ENCODE results near the gene MORN1.

MORN1 gene

DNA sequence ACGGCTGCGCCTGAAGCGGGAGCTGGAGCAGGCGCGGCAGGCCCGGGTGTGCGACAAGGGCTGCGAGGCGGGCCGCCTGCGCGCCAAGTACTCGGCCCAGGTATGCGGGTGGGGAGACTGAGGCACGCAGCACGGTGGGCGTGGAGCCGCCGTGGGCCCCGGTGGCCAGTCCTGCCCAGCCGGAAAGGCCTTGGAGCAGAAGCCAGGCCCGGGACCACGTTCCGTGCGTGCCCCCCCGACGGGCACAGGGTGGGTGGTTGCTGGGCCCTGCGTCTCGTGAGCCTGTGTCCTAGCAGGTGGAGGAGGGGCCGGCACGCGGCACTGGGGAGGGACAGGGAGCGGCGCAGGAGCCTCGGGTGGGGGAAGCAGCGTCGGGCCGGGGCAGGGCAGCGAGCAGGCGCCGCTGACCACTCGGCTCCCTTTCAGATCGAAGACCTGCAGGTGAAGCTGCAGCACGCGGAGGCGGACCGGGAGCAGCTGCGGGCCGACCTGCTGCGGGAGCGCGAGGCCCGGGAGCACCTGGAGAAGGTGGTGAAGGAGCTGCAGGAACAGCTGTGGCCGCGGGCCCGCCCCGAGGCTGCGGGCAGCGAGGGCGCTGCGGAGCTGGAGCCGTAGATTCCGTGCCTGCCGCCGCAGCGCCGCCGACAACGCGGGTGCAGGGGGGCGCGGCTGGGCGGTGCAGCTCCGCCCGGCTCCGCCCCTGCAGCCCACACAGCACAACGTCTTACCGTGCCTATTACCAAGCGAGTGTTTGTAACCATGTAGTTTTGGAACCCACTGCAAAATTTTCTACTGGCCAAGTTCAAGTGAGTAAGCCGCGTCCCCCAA, 85.0 kb downstream of the MORN1 start:
- H3K36me3 ChIP-seq (replicated peaks; ENCODE audit: low read depth, low read length): peaks cover 4% of the 10 kb centered on the region
- no peak for TF ChIP-seq EZH2phosphoT487 (IDR thresholded peaks at IDR 0.05; ENCODE audit: low read depth)
- TF ChIP-seq, protein P1, sequence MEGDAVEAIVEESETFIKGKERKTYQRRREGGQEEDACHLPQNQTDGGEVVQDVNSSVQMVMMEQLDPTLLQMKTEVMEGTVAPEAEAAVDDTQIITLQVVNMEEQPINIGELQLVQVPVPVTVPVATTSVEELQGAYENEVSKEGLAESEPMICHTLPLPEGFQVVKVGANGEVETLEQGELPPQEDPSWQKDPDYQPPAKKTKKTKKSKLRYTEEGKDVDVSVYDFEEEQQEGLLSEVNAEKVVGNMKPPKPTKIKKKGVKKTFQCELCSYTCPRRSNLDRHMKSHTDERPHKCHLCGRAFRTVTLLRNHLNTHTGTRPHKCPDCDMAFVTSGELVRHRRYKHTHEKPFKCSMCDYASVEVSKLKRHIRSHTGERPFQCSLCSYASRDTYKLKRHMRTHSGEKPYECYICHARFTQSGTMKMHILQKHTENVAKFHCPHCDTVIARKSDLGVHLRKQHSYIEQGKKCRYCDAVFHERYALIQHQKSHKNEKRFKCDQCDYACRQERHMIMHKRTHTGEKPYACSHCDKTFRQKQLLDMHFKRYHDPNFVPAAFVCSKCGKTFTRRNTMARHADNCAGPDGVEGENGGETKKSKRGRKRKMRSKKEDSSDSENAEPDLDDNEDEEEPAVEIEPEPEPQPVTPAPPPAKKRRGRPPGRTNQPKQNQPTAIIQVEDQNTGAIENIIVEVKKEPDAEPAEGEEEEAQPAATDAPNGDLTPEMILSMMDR (IDR thresholded peaks at IDR 0.05; ENCODE audit: low read depth, low read length): no peak
- peaks cover 8% of the 10 kb centered on the region for H3K4me1 ChIP-seq (ENCODE audit: low read length)
- H3K27me3 ChIP-seq (ENCODE audit: low read depth, low read length): no peaks in the 10 kb centered on the region
- no peak overlapping the region for H3K4me2 ChIP-seq (ENCODE audit: low read length)
- no peak overlapping the region for H2AFZ ChIP-seq (ENCODE audit: low read depth, low read length)
- H3K79me2 ChIP-seq (ENCODE audit: low read length): peaks cover 15% of the 10 kb centered on the region
- no peak overlapping the region for H3K4me3 ChIP-seq (ENCODE audit: low read length)
- H3K27ac ChIP-seq (ENCODE audit: low read length): no peak overlapping the region
- no peaks in the 10 kb centered on the region for H3K9me3 ChIP-seq (ENCODE audit: insufficient read depth, low read length)
- H3K9ac ChIP-seq (ENCODE audit: low read length): no peak overlapping the region
- 0 out of 2 replicates have a peak, but pooled peaks cover 4% of the 10 kb centered on the region for H4K20me1 ChIP-seq (ENCODE audit: insufficient read depth, low read length)

DNA sequence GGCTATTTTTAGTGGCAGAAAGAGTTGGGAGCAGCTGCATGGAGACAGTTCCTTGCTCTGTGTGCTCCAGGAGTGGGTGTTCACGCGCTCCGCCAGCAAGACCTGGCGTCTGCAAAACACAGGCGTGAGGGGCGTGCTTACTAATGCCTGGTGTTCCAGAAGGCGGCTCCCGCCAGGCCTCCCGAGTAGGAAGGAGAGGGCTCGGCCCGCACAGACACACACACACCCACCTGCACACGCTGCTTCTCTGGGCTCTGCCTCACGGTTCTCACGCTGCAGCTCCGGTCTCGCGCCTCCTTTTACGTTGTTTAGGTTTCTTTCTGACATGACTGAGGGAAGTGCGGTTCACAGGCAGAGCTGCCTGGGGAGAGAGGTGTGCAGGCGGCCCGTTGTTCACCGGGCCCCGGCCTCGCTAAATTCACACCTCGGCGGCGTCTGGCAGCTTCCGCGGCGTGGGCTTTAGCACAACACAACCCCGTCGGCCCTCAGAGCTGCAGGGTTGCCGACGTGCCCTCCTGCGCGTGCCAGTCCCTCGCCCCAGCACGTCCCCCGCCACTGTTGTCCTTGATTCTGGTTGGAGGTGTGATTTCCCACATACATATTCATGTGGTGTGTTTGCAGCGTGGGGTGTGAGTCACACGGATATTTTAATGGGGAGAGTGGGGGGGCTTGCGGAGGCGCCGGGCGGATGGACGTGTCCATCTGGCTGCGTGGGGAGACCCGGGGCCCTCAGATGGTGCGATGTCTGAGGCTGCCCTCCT, 86.3 kb downstream of the MORN1 start:
- no peak overlapping the region for H3K27ac ChIP-seq (ENCODE audit: low read length)
- H3K9me3 ChIP-seq (ENCODE audit: insufficient read depth, low read length): no peaks in the 10 kb centered on the region
- H3K36me3 ChIP-seq (replicated peaks; ENCODE audit: low read depth, low read length): peaks cover 4% of the 10 kb centered on the region
- H3K4me2 ChIP-seq (ENCODE audit: low read length): no peak overlapping the region
- H3K4me1 ChIP-seq (ENCODE audit: low read length): peaks cover 16% of the 10 kb centered on the region
- no peaks in the 10 kb centered on the region for H3K27me3 ChIP-seq (ENCODE audit: low read depth, low read length)
- H4K20me1 ChIP-seq (ENCODE audit: insufficient read depth, low read length): peaks cover 5% of the 10 kb centered on the region
- no peak overlapping the region for H2AFZ ChIP-seq (ENCODE audit: low read depth, low read length)
- no peak overlapping the region for H3K4me3 ChIP-seq (ENCODE audit: low read length)
- no peak for TF ChIP-seq EZH2phosphoT487 (IDR thresholded peaks at IDR 0.05; ENCODE audit: low read depth)
- TF ChIP-seq, protein P1 (IDR thresholded peaks at IDR 0.05; ENCODE audit: low read depth, low read length): no peak
- H3K9ac ChIP-seq (ENCODE audit: low read length): no peak overlapping the region
- peaks cover 22% of the 10 kb centered on the region for H3K79me2 ChIP-seq (ENCODE audit: low read length)

DNA sequence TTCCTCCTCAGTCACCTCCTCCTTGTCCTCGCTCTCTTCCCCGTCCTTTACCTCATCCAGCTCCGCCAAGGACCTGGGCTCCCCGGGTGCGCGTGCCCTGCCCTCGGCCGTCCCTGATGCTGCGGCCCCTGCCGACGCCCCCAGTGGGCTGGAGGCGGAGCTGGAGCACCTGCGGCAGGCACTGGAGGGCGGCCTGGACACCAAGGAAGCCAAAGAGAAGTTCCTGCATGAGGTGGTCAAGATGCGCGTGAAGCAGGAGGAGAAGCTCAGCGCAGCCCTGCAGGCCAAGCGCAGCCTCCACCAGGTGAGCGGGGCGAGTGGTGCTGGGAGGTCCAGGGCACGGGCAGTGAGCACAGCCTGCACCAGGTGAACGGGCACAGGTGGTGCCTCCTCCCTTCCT, 87.1 kb downstream of the MORN1 start:
- Histone ChIP-seq H3K9me3 (ENCODE audit: insufficient read depth, low read length) (no peaks in the 10 kb centered on the region), H3K4me2 (ENCODE audit: low read length) (no peak overlapping the region), H3K4me1 (ENCODE audit: low read length) (peaks cover 24% of the 10 kb centered on the region), H3K79me2 (ENCODE audit: low read length) (peaks cover 30% of the 10 kb centered on the region), H3K4me3 (ENCODE audit: low read length) (no peak overlapping the region), H3K36me3 (replicated peaks; ENCODE audit: low read depth, low read length) (peaks cover 4% of the 10 kb centered on the region), H3K27ac (ENCODE audit: low read length) (no peak overlapping the region), H4K20me1 (ENCODE audit: insufficient read depth, low read length) (peaks cover 13% of the 10 kb centered on the region), H2AFZ (ENCODE audit: low read depth, low read length) (no peak overlapping the region), H3K27me3 (ENCODE audit: low read depth, low read length) (no peaks in the 10 kb centered on the region), H3K9ac (ENCODE audit: low read length) (no peak overlapping the region)
- TF ChIP-seq EZH2phosphoT487 (IDR thresholded peaks at IDR 0.05; ENCODE audit: low read depth): no peak
- TF ChIP-seq, protein P1 (IDR thresholded peaks at IDR 0.05; ENCODE audit: low read depth, low read length): no peak

DNA sequence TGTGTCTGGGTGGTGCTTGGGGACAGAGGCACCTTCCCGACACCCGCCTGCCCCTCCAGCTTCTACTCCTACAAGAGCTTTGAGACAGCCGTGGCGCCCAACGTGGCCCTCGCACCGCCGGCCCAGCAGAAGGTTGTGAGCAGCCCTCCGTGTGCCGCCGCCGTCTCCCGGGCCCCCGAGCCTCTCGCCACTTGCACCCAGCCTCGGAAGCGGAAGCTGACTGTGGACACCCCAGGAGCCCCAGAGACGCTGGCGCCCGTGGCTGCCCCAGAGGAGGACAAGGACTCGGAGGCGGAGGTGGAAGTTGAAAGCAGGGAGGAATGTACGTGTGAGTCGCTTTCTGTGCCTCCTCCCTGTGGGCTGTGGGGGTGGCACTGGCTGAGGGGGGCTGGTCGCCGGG, 87.6 kb downstream of the MORN1 start:
- Histone ChIP-seq H3K9me3 (ENCODE audit: insufficient read depth, low read length) (no peaks in the 10 kb centered on the region), H3K79me2 (ENCODE audit: low read length) (peaks cover 35% of the 10 kb centered on the region), H3K4me3 (ENCODE audit: low read length) (no peak overlapping the region), H4K20me1 (ENCODE audit: insufficient read depth, low read length) (peaks cover 18% of the 10 kb centered on the region), H3K27me3 (ENCODE audit: low read depth, low read length) (no peaks in the 10 kb centered on the region), H2AFZ (ENCODE audit: low read depth, low read length) (no peak overlapping the region), H3K27ac (ENCODE audit: low read length) (no peak overlapping the region), H3K4me2 (ENCODE audit: low read length) (no peak overlapping the region), H3K4me1 (ENCODE audit: low read length) (peaks cover 28% of the 10 kb centered on the region), H3K9ac (ENCODE audit: low read length) (no peak overlapping the region), H3K36me3 (replicated peaks; ENCODE audit: low read depth, low read length) (peaks cover 4% of the 10 kb centered on the region)
- TF ChIP-seq, protein P1 (IDR thresholded peaks at IDR 0.05; ENCODE audit: low read depth, low read length): no peak
- TF ChIP-seq EZH2phosphoT487 (IDR thresholded peaks at IDR 0.05; ENCODE audit: low read depth): no peak

Measured in OCI-LY3 (cell line).